ENCODE measurements around the gene CAPN8. TPM values are rescaled to one million over a fixed set of nuclear protein-coding genes. Genes with fewer than 3 reads are reported as not detected.
A peak's percentile ranks its signal among the peaks of the same experiment; 100 is the strongest.

Gene CAPN8
- total RNA-seq (under 1 TPM; 0.32 to 0.55 TPM), polyA plus RNA-seq (under 1 TPM in 1 of 2 donors, not detected in 1; 0.33 TPM)

GRCh38 chr1:223665592-223666312, at the start of gene CAPN8:
Gene CAPN8, minus strand, starts transcription at chr1:223665701. Its CDS starts 55 bp downstream, at chr1:223665646.
- Mint-ChIP-seq H3K9me3 (no peaks in the 10 kb centered on the region), H3K27me3 (no peaks in the 10 kb centered on the region), H3K4me3 (no peak within 1 kb of the TSS), H3K36me3 (no peaks in the 10 kb centered on the region), H3K27ac (no peak within 1 kb of the TSS), H3K4me1 (peaks cover 0 to 2% (median under 1%) of the 10 kb centered on the region in 4 donors)
- Histone ChIP-seq H3K27ac (ENCODE audit: low read depth, low read length) (no peak within 1 kb of the TSS), H3K4me3 (ENCODE audit: low read length in 2 of 2) (no peak within 1 kb of the TSS), H3K27me3 (ENCODE audit: insufficient read depth, low read length) (no peaks in the 10 kb centered on the region), H3K36me3 (ENCODE audit: insufficient read depth, low read length) (no peaks in the 10 kb centered on the region), H3K4me1 (ENCODE audit: insufficient read depth, low read length) (no peaks in the 10 kb centered on the region), H3K9me3 (ENCODE audit: control insufficient read depth in 1 of 2, low read length in 2 of 2) (no peaks in the 10 kb centered on the region)
- POLR2A ChIA-PET (ENCODE audit: partially characterized antibody) = no interaction called here
- intact Hi-C loops (cut with micrococcal nuclease) = no loop called here
- DNase-seq = no peak
- CTCF ChIA-PET (ENCODE audit: partially characterized antibody) = interaction anchor here (1.0 kb wide), 1 partner anchor 532 kb away, joined by 4 read pairs; no protein-coding TSS in a partner anchor

GRCh38 chr1:223714849-223715603, 49.5 kb upstream of the CAPN8 start:
- peaks cover 26% of the 10 kb centered on the region for H3K36me3 ChIP-seq (ENCODE audit: insufficient read depth, low read length)
- H3K4me3 ChIP-seq (ENCODE audit: low read length in 2 of 2) = peak overlapping the region; percentile 29 to 44
- DNase-seq = no peak
- H3K27ac ChIP-seq (ENCODE audit: low read depth, low read length) = peak overlapping the region; percentile 79
- no peaks in the 10 kb centered on the region for H3K9me3 Mint-ChIP-seq
- H3K4me3 Mint-ChIP-seq = peak overlapping the region; percentile 70 to 87 (median 80)
- CTCF ChIA-PET (ENCODE audit: partially characterized antibody) = interaction anchor here (1.1 to 17.3 kb wide), 4 partner anchors 13 to 35 kb away, joined by 4 to 233 read pairs (median 61); no protein-coding TSS in a partner anchor
- H3K36me3 Mint-ChIP-seq = peaks cover 28 to 34% of the 10 kb centered on the region in 2 donors
- intact Hi-C loops (cut with micrococcal nuclease) = loop anchor here (5.0 kb wide), 1 partner anchor 132 kb away; the partner anchor contains the start of gene TP53BP2
- H3K27ac Mint-ChIP-seq = peak overlapping the region; percentile 85 to 98 (median 96)
- H3K4me1 ChIP-seq (ENCODE audit: insufficient read depth, low read length) = peaks cover 88% of the 10 kb centered on the region
- no peaks in the 10 kb centered on the region for H3K27me3 ChIP-seq (ENCODE audit: insufficient read depth, low read length)
- no peaks in the 10 kb centered on the region for H3K27me3 Mint-ChIP-seq
- H3K4me1 Mint-ChIP-seq = peaks cover 61 to 88% (median 75%) of the 10 kb centered on the region in 4 donors
- POLR2A ChIA-PET (ENCODE audit: partially characterized antibody) = interaction anchor here (4.6 to 4.7 kb wide), 3 partner anchors 12 to 35 kb away, joined by 42 to 71 read pairs (median 62); no protein-coding TSS in a partner anchor
- H3K9me3 ChIP-seq (ENCODE audit: control insufficient read depth in 1 of 2, low read length in 2 of 2) = no peaks in the 10 kb centered on the region

GRCh38 chr1:223714421-223714724, 48.9 kb upstream of the CAPN8 start:
- no peaks in the 10 kb centered on the region for H3K27me3 Mint-ChIP-seq
- Histone ChIP-seq H3K4me1 (ENCODE audit: insufficient read depth, low read length) (peaks cover 82% of the 10 kb centered on the region), H3K36me3 (ENCODE audit: insufficient read depth, low read length) (peaks cover 20% of the 10 kb centered on the region), H3K9me3 (ENCODE audit: control insufficient read depth in 1 of 2, low read length in 2 of 2) (no peaks in the 10 kb centered on the region), H3K4me3 (ENCODE audit: low read length in 2 of 2) (peak overlapping the region in 1 of 2 donors; percentile 53), H3K27me3 (ENCODE audit: insufficient read depth, low read length) (no peaks in the 10 kb centered on the region), H3K27ac (ENCODE audit: low read depth, low read length) (peak overlapping the region; percentile 79)
- DNase-seq = no peak
- CTCF ChIA-PET (ENCODE audit: partially characterized antibody) = interaction anchor here (5.2 kb wide), 1 partner anchor 36 kb away, joined by 100 read pairs; no protein-coding TSS in a partner anchor
- no peaks in the 10 kb centered on the region for H3K9me3 Mint-ChIP-seq
- peak overlapping the region; percentile 86 to 95 (median 88) for H3K4me3 Mint-ChIP-seq
- intact Hi-C loops (cut with micrococcal nuclease) = loop anchor here (5.0 kb wide), 1 partner anchor 133 kb away; the partner anchor contains the start of gene TP53BP2
- H3K36me3 Mint-ChIP-seq = peaks cover 22 to 27% of the 10 kb centered on the region in 2 donors
- H3K4me1 Mint-ChIP-seq = peaks cover 57 to 86% (median 71%) of the 10 kb centered on the region in 4 donors
- H3K27ac Mint-ChIP-seq = peak overlapping the region; percentile 85 to 98 (median 96)
- POLR2A ChIA-PET (ENCODE audit: partially characterized antibody) = interaction anchor here (4.7 kb wide), 1 partner anchor 35 kb away, joined by 71 read pairs; no protein-coding TSS in a partner anchor

- H3K36me3 Mint-ChIP-seq = peaks cover 16 to 23% of the 10 kb centered on the region in 2 donors
- no peaks in the 10 kb centered on the region for H3K9me3 ChIP-seq (ENCODE audit: control insufficient read depth in 1 of 2, low read length in 2 of 2)
These were observed 48.3 kb upstream of the CAPN8 start for GRCh38 chr1:223713546-223714420.

GRCh38 chr1:223712850-223713474, 47.5 kb upstream of the CAPN8 start:
- H3K27ac ChIP-seq (ENCODE audit: low read depth, low read length) = peak overlapping the region; percentile 79
- Mint-ChIP-seq H3K27ac (peak overlapping the region; percentile 85 to 98 (median 94)), H3K36me3 (peaks cover 8 to 15% of the 10 kb centered on the region in 2 donors), H3K4me1 (peaks cover 52 to 81% (median 60%) of the 10 kb centered on the region in 4 donors), H3K27me3 (no peaks in the 10 kb centered on the region), H3K4me3 (peak overlapping the region; percentile 82 to 95 (median 88)), H3K9me3 (no peaks in the 10 kb centered on the region)
- no peaks in the 10 kb centered on the region for H3K9me3 ChIP-seq (ENCODE audit: control insufficient read depth in 1 of 2, low read length in 2 of 2)
- intact Hi-C loops (cut with micrococcal nuclease) = loop anchor here (1.0 to 5.0 kb wide), 3 partner anchors 14 to 134 kb away; partner anchors contain the start of gene TP53BP2
- peak; percentile 40 to 70 (median 50) for DNase-seq
- ChIA-PET CTCF (ENCODE audit: partially characterized antibody) (interaction anchor here (0.9 to 5.2 kb wide), 9 partner anchors 11 to 134 kb away, joined by 3 to 100 read pairs (median 8); no protein-coding TSS in a partner anchor), POLR2A (ENCODE audit: partially characterized antibody) (interaction anchor here (0.6 to 4.7 kb wide), 11 partner anchors 8 to 133 kb away, joined by 3 to 71 read pairs (median 5); partner anchors contain the start of gene TP53BP2)
- peaks cover 6% of the 10 kb centered on the region for H3K36me3 ChIP-seq (ENCODE audit: insufficient read depth, low read length)
- H3K4me1 ChIP-seq (ENCODE audit: insufficient read depth, low read length) = peaks cover 68% of the 10 kb centered on the region
- peak overlapping the region; percentile 53 to 74 for H3K4me3 ChIP-seq (ENCODE audit: low read length in 2 of 2)
- H3K27me3 ChIP-seq (ENCODE audit: insufficient read depth, low read length) = no peaks in the 10 kb centered on the region

More at GRCh38 chr1:223713546-223714420, 48.3 kb upstream of the CAPN8 start:
- H3K4me1 Mint-ChIP-seq = peaks cover 59 to 87% (median 67%) of the 10 kb centered on the region in 4 donors
- H3K4me3 Mint-ChIP-seq = peak overlapping the region; percentile 82 to 95 (median 88)
- Histone ChIP-seq H3K36me3 (ENCODE audit: insufficient read depth, low read length) (peaks cover 14% of the 10 kb centered on the region), H3K4me3 (ENCODE audit: low read length in 2 of 2) (peak overlapping the region; percentile 53 to 74), H3K4me1 (ENCODE audit: insufficient read depth, low read length) (peaks cover 76% of the 10 kb centered on the region), H3K27ac (ENCODE audit: low read depth, low read length) (peak overlapping the region; percentile 79), H3K27me3 (ENCODE audit: insufficient read depth, low read length) (no peaks in the 10 kb centered on the region)
- peak; percentile 23 to 65 (median 33) for DNase-seq
- POLR2A ChIA-PET (ENCODE audit: partially characterized antibody) = interaction anchor here (0.6 to 4.7 kb wide), 7 partner anchors 7 to 132 kb away, joined by 3 to 71 read pairs (median 8); partner anchors contain the start of gene TP53BP2
- H3K27ac Mint-ChIP-seq = peak overlapping the region; percentile 85 to 98 (median 94)
- H3K9me3 Mint-ChIP-seq = no peaks in the 10 kb centered on the region
- H3K27me3 Mint-ChIP-seq = no peaks in the 10 kb centered on the region
- intact Hi-C loops (cut with micrococcal nuclease) = loop anchor here (2.0 to 5.0 kb wide), 2 partner anchors 15 to 134 kb away; partner anchors contain the start of gene TP53BP2
- CTCF ChIA-PET (ENCODE audit: partially characterized antibody) = interaction anchor here (2.0 to 5.2 kb wide), 4 partner anchors 13 to 36 kb away, joined by 8 to 100 read pairs (median 10); no protein-coding TSS in a partner anchor
